GM18526 (cell line): ENCODE data around the gene IL18R1.

Experiments used
- POLR2A ChIP-seq: IDR thresholded peaks from 3 replicates; pipeline ENCODE4 v1.6.1; 2011; ENCODE audit not compliant: insufficient read length; ENCODE audit errors: extremely low read depth

IL18R1 gene

DNA sequence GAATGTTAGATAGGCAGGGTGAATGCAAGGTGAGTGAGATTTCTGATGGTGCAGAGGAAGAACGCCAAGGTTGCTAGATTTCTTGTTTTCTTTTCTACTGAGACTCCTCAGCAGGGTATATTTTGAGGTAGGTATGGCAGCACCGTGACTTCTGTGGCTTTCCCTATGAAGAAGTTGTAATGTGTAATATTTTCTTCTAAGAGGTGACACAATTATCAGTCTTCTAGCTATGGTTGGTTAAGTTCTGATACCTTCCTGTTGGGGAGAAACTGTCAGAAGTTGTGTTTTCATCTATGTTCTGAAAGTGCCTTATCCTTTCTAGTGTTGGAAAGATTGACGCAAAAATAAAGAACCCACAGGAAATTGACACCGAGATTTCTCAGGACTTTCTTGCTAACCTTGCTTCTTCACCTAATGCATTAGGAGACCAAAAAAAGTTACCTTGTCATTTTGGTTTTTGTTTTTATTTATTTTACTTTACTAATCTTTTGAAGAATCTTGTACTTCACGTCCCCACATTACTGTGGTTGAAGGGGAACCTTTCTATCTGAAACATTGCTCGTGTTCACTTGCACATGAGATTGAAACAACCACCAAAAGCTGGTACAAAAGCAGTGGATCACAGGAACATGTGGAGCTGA, 11.9 kb downstream of the IL18R1 start:
- no peak for TF ChIP-seq POLR2A

- no peak for TF ChIP-seq POLR2A
Observed at GRCh38 chr2:102368461-102369109, 13.0 kb downstream of the IL18R1 start.

GRCh38 chr2:102369866-102370265, 14.3 kb downstream of the IL18R1 start:
- no peak for TF ChIP-seq POLR2A

DNA sequence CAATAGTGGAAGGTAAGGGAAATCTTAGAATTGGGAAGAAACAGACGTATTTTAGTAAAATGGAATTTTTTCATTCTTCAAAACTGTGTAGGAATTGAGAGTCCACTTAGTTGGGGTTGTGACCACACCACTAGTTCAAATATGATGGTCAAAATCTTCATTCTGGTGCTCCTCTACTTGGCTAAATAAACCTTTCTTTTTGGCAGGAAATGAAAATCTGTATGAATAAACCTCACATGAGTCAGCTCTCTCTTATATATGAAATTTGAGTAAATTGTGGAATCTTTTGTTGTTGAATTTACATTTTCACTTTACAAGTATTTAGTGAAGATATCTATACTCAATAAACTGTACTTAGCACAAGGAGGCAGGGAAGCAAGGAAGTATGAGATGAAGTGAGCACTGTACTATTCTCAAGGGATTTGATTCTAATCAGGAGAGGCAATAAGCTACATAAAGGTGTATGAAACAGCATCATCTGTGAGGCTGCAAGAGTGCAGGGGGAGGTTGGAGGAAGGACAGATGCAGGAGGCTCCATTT, 20.5 kb downstream of the IL18R1 start:
- no peak for TF ChIP-seq POLR2A

DNA sequence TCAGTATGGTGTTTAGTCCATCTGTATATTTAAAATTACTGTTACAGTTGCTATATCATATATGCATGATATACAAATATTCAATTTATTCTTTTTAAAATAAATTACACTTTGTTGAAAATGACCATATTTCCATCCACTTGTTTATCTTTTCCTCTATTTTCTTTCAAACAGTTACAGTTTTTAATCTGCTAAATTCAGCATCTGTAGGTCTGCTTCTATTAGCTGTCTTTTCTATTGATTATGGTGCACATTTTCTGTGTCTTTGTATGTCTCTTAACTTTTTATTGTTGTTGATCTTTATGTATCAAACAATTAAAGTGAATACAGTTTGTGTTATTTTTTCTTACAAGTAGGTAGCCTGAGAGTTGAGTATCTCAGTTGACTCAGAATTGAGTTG, 28.1 kb downstream of the IL18R1 start:
- no peak for TF ChIP-seq POLR2A

- TF ChIP-seq POLR2A: no peak
Observed at GRCh38 chr2:102385522-102385921, 29.9 kb downstream of the IL18R1 start.

DNA sequence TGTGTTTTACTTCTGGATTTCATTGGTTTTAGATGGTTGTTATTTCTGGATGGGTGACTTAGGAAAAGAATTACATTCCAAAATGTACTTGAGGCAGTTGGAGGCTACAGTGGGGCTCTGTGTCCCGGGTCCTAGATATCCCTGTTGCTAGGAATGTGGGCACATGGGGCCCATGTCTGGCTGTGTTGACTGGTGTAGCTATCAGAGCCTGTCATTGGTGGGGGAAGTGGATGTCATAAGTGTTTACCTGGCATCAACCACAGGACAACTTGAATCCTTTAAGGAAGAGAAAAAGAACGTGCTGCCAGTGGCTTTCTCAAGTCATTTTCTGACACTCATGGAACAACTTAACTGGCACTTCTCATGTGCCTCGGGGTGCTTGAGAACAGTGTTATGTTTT, 30.4 kb downstream of the IL18R1 start:
- no peak for TF ChIP-seq POLR2A

- no peak for TF ChIP-seq POLR2A
Observed at GRCh38 chr2:102386867-102387541, 31.4 kb downstream of the IL18R1 start.

DNA sequence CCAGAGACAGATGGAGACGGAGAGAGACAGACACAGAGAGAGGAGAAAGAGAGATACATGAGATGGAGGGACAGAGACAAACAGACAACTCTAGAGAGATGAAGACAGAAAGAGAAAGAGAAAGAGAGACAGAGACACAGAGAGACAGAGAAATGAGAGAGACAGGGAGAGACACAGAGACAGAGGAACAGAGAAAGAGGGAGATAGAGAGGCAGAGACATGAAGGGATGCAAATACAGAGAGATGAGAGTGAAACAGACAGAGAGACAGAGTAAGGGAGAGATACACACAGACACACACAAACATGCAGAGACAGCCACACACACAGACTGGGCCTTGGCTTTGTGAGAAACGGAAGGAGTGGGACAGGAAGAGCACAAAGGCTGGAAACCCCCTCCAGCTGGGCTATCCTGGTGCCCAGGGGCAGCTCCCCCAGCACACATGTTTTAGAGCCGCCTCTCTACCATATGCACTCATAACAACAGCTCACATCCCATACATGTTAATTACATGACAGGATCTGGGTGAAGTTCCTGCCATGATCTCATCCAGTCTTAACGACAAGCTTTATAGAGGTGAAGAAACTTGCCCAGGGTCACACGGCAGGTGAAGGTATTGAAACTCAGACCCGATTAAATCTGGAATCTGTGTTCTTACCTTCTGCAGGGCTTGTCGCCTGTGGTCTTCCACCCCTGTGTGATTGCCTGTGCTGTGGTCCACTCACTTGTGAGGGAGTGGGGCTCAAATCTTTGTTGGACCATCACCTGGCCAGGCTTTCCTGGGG, 32.4 kb downstream of the IL18R1 start:
- TF ChIP-seq POLR2A: no peak

DNA sequence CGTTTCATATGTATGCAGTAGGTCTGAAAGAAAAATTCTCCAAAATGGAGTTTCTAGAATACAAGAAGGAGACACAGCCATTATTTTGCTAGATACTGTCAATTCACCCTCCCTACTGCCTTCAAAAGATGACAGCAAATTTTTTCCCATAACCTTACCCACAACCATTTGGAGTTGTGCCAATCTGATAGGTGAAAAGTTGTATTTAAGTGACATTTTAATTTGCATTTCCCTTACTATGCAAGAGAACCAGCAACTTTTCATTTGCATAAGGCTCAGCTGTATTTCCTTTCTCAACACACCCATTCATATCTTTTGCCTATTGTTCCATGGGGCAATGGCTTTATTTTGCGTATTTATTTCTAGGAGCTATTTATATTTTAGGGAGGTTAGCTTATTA, 36.0 kb downstream of the IL18R1 start:
- no peak for TF ChIP-seq POLR2A

DNA sequence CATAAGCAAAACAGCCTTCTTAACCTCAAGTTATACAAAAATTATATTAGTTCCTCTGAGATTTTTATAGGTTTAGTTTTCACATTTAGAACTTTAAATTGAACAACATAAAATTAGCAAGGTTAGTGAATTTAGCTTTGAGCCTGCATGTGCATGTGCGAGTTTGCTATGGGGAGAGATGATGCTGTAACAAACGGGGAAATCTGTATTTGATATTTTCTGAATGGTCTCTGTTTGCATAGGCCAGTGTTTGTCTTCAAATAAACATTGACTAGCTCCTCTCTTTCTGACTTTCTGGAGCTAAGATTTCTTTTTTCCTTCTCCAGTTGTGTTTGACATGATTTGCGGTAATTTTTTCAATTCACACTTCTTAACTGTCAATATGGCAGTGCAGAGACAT, 36.5 kb downstream of the IL18R1 start:
- TF ChIP-seq POLR2A: no peak

GRCh38 chr2:102392942-102393341, 37.3 kb downstream of the IL18R1 start:
- TF ChIP-seq POLR2A: no peak

- no peak for TF ChIP-seq POLR2A
Observed at GRCh38 chr2:102396012-102396411, 40.4 kb downstream of the IL18R1 start.

GRCh38 chr2:102397209-102397608, 41.6 kb downstream of the IL18R1 start:
- TF ChIP-seq POLR2A: no peak

DNA sequence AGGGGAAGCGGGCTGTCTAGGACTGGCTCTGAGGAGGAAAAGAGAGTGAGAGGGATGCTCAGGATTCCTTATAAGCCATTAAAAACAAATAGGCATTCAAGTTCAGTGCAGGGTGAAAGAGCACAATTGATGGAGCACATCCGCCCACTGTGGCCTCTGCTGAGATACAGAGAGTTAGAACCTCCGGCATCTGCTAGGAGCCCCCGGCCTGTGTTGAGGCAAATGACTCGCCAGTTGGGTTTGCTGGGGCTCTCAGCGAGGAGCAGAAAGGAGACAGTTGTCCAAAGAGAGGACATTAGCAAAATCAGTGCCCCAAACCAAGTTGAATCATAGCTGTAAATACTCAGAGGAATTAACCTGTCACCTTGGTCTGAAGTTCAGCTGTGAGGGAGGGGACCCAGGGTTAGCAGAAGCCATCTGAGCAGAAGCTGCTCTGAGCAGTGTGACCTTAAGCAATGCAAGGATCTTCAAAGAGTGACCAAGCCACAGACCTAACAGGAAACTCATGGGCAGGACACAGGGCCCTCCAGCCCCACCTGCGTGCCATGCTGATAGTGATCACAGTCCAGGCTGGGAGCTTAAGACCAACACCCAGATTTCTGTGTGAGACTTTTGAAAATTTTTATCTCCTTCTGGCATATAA, 44.0 kb downstream of the IL18R1 start:
- TF ChIP-seq POLR2A: no peak

DNA sequence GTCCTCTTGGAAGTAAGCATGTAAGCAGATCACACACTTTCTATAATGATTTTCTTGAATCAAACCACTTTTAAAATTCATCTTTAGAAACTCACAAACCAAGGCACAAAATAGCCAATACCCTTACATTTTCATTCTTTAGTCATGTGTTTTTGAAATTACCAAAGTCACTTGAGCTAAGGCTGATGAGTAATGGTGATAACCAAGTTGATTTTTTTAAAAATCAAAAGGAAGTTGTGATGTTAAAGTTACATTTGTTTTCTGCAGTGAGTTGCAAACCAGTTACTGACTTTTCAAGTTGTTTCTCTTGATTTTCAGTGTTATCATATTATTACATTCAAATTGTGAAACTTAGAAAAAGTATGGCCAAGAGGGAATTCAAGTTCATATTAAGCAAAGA, 45.9 kb downstream of the IL18R1 start:
- TF ChIP-seq POLR2A: no peak

DNA sequence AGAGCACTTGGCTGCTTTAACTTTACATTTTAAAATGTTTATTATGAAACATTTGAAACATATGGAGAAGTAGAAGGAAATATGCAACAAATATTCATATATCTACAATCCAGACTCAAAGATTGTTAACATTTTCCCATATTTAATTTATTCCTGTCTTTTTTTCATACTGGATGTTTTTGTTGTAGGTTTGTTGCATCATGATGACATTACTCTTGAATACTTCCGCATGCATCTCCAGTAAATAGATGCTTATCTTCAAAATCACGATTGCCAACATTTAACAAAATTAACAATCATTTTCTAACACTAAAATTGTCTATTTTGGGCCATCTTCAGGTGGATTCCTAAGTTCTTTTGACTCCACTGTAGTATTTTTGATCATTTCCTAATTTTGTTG, 46.3 kb downstream of the IL18R1 start:
- TF ChIP-seq POLR2A: no peak
